MV-4-11 (cell line): ENCODE results near the gene FGF19.

Experiments used
- DNase-seq: peaks from one replicate; lab custom pipeline; 2025; lab: John Stamatoyannopoulos, UW

The FGF19 gene

DNA sequence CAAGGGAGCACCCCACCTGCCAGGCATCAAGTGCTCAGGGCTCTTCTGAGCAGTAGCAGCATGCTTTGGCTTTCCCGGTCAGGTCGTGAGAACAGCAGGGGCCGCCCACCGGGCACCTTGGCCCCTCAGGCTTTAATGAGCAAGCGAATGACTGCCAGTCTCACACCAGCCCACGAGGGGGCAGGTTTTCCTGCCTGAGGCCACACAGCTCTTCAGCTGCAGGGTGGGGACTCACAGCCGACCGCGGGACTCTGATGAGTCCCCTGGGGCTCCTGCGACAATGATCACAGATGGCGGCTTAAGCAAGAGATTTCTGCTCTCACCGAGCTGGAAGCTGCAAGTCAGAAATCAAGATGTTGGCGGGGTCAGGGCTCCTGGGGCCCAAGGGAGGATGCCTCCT, 14.3 kb upstream of the FGF19 start:
- DNase-seq = peak; percentile 32

GRCh38 chr11:69716891-69717747, 13.3 kb upstream of the FGF19 start:
- no peak for DNase-seq

GRCh38 chr11:69716099-69716498, 12.3 kb upstream of the FGF19 start:
- DNase-seq = no peak

- no peak for DNase-seq
Measured at GRCh38 chr11:69715446-69715845, 11.6 kb upstream of the FGF19 start.

DNA sequence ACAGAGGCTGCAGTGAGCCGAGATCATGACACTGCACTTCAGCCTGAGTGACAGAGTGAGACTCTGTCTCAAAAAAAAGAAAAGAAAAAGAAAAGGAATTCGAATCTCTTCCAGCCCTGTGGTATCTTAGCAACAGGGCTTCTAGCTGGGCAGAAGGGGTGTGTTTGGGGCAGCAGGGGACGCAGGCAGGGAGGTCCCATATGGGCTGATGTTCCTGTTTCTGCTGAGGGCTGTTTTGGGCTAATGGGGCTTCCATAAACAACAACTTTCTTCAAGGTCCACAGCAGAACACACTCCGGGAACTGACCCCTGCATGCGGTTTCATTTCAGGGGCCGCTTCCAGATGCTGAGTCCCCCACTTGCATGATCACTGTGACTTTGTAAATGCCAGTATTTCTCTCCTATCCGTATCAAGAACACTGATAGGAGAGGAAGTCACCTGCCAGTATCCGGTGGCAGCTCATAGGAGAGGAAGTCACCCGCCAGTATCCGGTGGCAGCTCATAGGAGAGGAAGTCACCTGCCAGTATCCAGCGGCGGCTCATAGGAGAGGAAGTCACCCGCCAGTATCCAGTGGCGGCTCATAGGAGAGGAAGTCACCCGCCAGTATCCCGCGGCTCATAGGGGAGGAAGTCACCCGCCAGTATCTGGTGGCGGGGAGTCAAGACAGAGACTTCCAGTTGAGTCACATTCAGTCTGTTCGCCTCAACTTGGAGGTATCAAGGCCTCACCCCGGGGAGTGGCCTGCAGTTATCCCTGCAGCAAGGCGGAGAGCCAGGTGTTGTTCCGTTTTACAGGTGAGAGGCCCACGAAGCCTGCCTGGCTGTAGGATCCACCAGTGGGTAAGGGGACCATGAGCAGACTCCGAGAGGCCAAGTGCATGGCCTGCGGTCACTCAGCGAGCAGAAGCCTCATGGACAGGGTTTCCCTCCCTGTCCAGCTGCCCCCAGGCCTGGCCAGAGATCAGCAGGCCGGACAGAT, 8.3 kb upstream of the FGF19 start:
- DNase-seq = peak; percentile 76

DNA sequence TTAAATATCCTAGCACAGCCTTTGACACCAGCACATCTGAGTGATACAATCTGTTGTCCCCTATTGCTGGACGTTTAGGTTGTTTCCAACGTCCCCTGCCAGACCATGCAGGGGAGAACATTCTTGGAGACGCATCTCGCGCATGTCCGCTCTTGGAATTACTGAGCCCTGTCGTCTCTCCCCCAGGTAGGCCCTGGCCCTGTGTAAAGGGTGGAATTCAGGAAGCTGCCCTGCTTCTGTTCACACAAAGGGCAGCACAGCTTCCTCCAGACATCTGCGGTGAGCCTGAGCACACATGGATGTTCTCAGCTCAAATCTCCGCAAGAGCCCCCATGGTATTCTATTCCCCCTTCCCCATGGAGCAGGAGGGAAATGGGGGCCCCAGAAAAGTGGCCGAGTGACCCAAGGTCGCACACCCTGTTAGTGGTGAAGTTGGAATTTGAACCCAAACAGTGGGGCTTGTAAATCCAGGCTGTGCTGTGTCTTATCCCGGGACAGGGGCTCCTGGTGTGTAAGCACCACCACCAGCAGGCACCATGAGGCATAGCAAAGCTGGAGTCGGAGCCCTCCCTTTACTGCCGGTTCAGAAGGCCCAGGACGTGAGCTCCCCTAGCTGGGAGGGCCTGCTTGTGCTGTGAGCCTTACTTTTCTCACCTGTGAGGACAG, 5.0 kb upstream of the FGF19 start:
- DNase-seq = no peak

DNA sequence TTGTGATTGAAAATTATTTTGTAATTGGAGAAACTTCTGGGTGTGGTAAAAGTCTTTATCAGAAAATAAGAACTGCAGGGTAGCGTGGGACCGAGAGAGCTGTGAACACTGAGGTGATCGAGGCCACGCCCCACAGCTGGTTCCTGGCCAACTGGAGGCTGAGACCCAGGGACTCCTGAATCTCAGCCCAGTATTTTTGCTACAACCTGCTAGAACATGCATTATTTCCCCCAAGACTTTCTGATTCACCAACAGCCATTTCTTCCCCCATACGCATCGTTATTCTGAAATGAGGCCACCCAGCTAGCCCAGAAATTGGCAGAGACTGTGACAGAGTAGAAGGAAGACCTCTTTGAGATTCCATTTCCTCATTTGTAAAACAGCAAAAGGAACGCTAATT, 3.4 kb upstream of the FGF19 start:
- DNase-seq = no peak

- DNase-seq = no peak
Measured at GRCh38 chr11:69705901-69706787, 2.3 kb upstream of the FGF19 start.

GRCh38 chr11:69705351-69705811, 1.6 kb upstream of the FGF19 start:
- DNase-seq = no peak

DNA sequence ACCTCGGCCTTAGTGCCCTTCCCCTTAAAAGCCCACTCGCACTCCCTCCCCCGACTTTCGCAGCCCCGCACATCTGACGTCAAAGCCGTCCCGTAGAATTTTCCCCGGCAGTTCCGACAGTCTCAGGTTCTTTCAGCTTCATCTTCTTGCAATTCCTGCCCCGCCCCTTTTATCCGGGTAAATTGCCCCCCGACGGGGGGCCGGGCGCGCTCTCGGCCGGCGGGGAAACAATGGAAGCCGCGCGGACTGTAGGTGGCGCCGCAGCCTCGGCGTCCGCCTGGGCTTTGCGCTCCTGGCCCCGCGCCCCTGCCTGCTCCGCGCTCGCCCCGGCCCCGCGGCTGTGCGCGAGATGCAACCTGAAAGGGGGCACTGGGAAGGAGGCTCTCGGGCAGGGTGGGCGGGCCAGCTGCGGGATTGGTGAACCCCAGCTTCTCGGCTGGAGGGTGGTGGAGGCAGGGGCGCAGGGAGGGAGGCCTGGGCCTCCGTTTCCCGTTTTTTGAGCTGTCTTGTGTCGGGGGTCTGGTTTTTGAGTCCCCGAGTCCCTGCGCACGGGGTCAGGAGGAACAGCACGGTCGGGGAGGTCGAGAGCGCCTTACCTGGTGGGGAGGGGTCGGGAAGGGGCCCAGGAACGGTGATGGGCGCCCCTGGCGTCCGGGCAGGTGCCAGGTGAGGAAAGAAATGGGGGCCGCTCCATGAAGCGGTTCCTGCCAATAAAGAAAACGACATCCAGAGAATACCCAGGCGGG, 859 bp upstream of the FGF19 start:
- DNase-seq = no peak

- no peak for DNase-seq
Measured at GRCh38 chr11:69703453-69703767, 412 bp downstream of the FGF19 start.

DNA sequence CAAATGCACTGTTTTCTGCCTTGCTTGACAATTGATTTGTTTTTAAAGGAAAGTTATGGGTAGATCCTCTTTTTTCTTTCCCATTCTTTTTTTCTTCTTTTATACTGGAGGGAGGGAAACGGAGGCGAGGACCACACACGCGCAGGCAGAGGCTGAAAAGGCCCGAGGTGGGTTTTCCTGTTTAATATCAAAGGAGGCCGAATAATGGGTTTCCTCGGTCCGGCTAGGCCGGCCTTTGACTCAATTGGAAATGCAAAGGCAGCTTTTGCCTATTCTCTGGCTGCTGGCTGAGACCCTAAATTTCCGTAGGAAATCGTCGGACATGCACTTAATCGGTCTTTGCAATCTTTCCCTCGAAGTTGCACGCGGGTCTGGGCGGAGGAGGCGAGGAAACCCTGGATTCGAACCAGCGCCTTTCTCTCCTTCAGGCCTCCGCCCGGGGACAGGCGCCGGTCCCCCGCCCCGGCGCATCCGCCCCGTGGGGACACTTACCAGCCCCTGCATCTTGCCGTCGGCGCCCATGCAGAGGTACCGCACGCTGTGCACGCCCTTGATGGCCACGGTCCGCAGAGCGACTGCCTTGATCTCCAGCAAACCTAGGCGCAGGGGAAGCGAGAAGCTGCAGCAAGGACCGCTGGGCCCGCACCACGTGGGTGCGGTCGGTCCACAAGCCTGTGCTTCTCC, 911 bp downstream of the FGF19 start:
- DNase-seq = no peak

DNA sequence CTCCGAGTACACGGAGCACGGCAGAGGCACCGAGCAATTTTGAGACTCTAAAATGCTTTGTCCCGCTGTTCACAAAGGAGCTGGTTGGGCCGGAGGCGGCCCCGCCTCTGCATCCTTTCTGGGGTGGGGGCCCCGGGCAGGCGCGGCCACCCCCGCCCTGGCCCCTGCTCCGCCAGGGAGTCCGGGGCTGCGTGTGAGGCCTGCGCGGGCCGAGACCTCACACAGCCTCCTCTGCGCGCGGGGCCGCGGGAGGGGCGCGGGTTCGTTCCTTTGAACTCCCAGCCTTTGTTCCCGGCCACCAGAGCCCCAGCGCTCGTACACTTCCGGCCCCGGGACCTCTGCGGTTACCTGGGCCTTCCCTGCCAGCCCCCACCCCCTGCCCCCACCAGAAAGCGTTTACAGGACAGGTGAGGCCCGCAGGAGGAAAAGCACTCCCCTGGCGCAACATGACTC, 1.6 kb downstream of the FGF19 start:
- no peak for DNase-seq

DNA sequence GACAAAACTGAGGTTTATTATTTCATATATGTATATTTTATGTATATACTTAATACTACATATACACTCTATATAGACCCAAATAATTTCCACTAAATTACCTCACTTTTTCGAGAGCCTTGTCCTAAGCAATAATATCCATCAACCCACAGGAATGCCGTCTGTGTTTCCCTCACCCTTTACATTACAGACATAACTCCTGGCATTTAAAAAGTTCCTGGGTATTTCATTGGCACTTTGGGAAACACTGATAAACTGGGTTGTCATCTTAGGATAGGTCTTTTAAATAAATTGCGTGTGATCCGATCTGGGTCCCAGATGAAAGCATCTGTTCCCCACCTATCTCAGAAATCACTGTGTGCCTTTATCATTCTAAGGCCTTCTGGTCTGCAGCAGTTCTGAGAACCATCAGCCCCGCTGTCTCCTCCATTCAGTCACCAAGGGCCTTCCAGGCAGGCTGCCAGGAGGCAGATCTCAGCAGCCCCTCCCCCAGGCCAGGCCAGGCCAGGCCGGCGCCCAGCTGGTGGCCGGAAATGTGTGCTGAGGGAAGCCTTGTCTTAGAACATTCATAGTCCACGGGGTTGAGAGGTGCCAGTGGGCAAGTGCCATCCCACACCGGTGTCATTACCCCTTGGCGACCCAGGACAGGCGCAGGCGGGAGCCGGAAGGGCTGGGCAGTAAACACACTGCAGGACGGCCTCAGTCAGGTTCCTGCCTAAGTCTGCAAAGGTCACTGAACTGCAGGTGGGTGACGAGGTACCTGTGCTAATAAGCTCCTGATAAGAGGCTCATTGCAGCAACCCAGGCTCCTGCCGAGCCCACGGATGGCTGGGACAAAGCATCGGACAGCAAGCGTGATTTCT, 3.3 kb downstream of the FGF19 start:
- DNase-seq = no peak

DNA sequence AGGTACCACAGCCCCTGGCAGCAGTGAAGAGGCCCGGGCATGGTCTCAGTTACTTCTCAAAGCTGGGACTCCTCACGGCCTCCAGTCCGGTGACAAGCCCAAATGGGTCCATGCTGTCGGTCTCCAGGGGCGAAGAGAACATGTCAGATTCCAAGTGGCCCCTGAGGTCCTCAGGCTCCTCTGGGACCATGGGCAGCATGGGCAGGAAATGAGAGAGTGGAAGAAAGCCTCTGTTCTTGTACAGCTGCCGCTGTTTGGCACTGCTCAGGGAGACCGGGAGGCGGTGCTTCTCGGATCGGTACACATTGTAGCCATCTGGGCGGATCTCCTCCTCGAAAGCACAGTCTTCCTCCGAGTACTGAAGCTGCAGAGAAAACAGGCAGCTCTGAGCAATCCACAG, 4.6 kb downstream of the FGF19 start:
- DNase-seq = no peak

GRCh38 chr11:69698362-69698761, 5.5 kb downstream of the FGF19 start:
- no peak for DNase-seq

GRCh38 chr11:69697861-69698260, 6.0 kb downstream of the FGF19 start:
- DNase-seq = no peak

DNA sequence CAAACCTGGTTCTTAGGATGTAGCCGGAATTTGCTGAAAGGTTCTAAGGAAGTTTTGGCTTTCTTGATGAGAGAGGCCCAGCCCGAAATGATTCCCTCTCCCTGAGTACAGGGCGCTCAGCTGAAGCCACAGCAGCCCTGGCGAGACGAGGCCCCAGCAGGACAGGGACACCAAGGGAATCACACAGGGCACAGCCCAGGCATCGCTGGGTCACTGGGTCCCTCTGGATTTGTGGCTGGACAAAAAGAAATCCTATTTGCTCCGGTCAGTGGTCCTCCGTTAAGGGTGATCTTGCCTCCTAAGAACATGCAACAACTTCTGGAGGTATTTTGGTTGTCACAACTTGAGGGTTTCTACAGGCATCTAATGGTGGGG, 6.4 kb downstream of the FGF19 start:
- no peak for DNase-seq
